Measurements from ENCODE around the gene LIX1L. TPM values are rescaled to one million over a fixed set of nuclear protein-coding genes. Genes with fewer than 3 reads are reported as not detected.

LIX1L gene
- total and polyA plus RNA-seq, 2 of the 4 experiments (the other 2 are of a cell fraction), result 14.7 to 28.8 TPM

DNA sequence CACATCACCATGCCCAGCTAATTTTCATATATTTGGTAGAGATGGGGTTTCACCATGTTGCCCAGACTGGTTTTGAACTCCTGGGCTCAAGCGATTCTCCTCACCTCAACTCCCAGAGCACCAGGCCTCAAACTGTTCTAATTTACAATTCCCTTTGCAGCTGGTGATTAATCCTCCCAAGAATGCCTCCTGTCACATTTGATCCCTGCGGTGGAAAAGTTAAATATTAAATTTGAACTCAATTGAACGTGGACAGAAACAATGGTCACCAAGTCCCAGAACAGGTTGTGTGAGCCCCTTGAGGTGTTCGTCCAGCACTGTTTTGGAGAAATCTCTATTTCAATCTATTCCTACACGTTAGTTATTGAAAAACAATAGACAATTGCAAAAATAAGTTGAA lies 70.2 kb downstream of the LIX1L start:
- in situ Hi-C loops (cut with MboI; ENCODE audit: low sequenced_read_pairs), result no loop called here
- Histone ChIP-seq H4K91ac (ENCODE audit: insufficient read depth, low read depth, low read length) (no peak overlapping the region), H3K56ac (ENCODE audit: extremely low read depth, insufficient read depth, low read length) (no peak overlapping the region), H2AK5ac (ENCODE audit: low read depth, low read length) (no peak overlapping the region), H2AK9ac (replicated peaks; ENCODE audit: low read depth, low read length, poor library complexity) (no peak overlapping the region), H3K79me1 (ENCODE audit: low read depth in 1 of 2, low read length in 2 of 2) (no peaks in the 10 kb centered on the region), H2BK120ac (ENCODE audit: low read depth, low read length) (no peak overlapping the region), H4K5ac (ENCODE audit: low read depth, low read length) (no peak overlapping the region), H3K27ac (ENCODE audit: insufficient read depth, low read length) (no peak overlapping the region), H3K14ac (replicated peaks; ENCODE audit: low read depth, low read length) (no peak overlapping the region), H3K4me2 (ENCODE audit: low read depth, low read length) (no peak overlapping the region), H3K27me3 (ENCODE audit: control insufficient read depth, insufficient read depth, low read length) (peaks cover 2% of the 10 kb centered on the region; the same call in 1 of the 2 replicates), H3K36me3 (ENCODE audit: control insufficient read depth, insufficient read depth, low read length) (no peaks in the 10 kb centered on the region), H2BK15ac (ENCODE audit: low read depth, low read length) (no peak overlapping the region), H4K20me1 (ENCODE audit: insufficient read depth, low read length) (no peaks in the 10 kb centered on the region), H3K4me3 (ENCODE audit: insufficient read depth, low read depth, low read length) (no peak overlapping the region), H3K9ac (ENCODE audit: low read depth, low read length) (no peak overlapping the region), H3K9me1 (ENCODE audit: insufficient read depth, low read length) (peaks cover 7% of the 10 kb centered on the region; the same call in 1 of the 2 replicates), H3K4me1 (ENCODE audit: control insufficient read depth, insufficient read depth, low read length) (peaks cover 12% of the 10 kb centered on the region), H3K23ac (ENCODE audit: low read depth, low read length) (no peak overlapping the region), H2BK20ac (ENCODE audit: low read depth, low read length) (no peak overlapping the region), H2BK5ac (ENCODE audit: low read depth, low read length, poor library complexity, severe bottlenecking) (no peak overlapping the region), H2AFZ (replicated peaks; ENCODE audit: low read length, poor library complexity) (no peak overlapping the region), H4K8ac (ENCODE audit: low read depth in 2 of 2, low read length in 2 of 2) (no peak overlapping the region), H3K4ac (ENCODE audit: low read depth, low read length) (no peak overlapping the region), H3K18ac (ENCODE audit: low read depth, low read length) (no peak overlapping the region), H3K9me3 (ENCODE audit: control insufficient read depth, insufficient read depth, low read length) (no peaks in the 10 kb centered on the region)
- no peak for ATAC-seq (ENCODE audit: low read depth)
- dilution Hi-C loops (cut with HindIII; ENCODE audit: low sequenced_read_pairs, unreplicated experiment), result no loop called here
- no TSS peak for BruUV-seq (replicated peaks)
- DNase-seq, result no peak
- ChIA-PET POLR2A (ENCODE audit: unreplicated experiment) (no interaction called here), CTCF (no interaction called here)
- TF ChIP-seq RCOR1 (IDR thresholded peaks at IDR 0.05; ENCODE audit: insufficient replicate concordance, low read length), result no peak
- TF ChIP-seq, protein P1, sequence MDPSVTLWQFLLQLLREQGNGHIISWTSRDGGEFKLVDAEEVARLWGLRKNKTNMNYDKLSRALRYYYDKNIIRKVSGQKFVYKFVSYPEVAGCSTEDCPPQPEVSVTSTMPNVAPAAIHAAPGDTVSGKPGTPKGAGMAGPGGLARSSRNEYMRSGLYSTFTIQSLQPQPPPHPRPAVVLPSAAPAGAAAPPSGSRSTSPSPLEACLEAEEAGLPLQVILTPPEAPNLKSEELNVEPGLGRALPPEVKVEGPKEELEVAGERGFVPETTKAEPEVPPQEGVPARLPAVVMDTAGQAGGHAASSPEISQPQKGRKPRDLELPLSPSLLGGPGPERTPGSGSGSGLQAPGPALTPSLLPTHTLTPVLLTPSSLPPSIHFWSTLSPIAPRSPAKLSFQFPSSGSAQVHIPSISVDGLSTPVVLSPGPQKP (IDR thresholded peaks at IDR 0.05; ENCODE audit: borderline replicate concordance, low read depth, low read length), result no peak
- TF ChIP-seq MAFK (IDR thresholded peaks at IDR 0.05; ENCODE audit: low read depth, low read length), result no peak
- no peak for TF ChIP-seq CHD1 (IDR thresholded peaks at IDR 0.05; ENCODE audit: low read depth, low read length)
- no peak for TF ChIP-seq RFX5 (IDR thresholded peaks at IDR 0.05; ENCODE audit: low read depth, low read length)
- no peak for TF ChIP-seq MAZ (IDR thresholded peaks at IDR 0.05; ENCODE audit: borderline replicate concordance, low read depth, low read length)
- TF ChIP-seq NFE2L2 (IDR thresholded peaks at IDR 0.05; ENCODE audit: low read depth, low read length), result no peak
- TF ChIP-seq BHLHE40 (IDR thresholded peaks at IDR 0.05; ENCODE audit: low read depth, low read length), result no peak
- TF ChIP-seq, protein P2, sequence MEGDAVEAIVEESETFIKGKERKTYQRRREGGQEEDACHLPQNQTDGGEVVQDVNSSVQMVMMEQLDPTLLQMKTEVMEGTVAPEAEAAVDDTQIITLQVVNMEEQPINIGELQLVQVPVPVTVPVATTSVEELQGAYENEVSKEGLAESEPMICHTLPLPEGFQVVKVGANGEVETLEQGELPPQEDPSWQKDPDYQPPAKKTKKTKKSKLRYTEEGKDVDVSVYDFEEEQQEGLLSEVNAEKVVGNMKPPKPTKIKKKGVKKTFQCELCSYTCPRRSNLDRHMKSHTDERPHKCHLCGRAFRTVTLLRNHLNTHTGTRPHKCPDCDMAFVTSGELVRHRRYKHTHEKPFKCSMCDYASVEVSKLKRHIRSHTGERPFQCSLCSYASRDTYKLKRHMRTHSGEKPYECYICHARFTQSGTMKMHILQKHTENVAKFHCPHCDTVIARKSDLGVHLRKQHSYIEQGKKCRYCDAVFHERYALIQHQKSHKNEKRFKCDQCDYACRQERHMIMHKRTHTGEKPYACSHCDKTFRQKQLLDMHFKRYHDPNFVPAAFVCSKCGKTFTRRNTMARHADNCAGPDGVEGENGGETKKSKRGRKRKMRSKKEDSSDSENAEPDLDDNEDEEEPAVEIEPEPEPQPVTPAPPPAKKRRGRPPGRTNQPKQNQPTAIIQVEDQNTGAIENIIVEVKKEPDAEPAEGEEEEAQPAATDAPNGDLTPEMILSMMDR (conservative IDR thresholded peaks at IDR 0.05; ENCODE audit: low read depth, low read length), result no peak
- TF ChIP-seq CEBPB (IDR thresholded peaks at IDR 0.05; ENCODE audit: low read depth, low read length), result no peak
- TF ChIP-seq FOS (IDR thresholded peaks at IDR 0.05; ENCODE audit: low read depth, low read length), result no peak
- no peak for TF ChIP-seq SMC3 (IDR thresholded peaks at IDR 0.05; ENCODE audit: low read depth, low read length)
- no CpG with 5 or more reads among the region's 5 CpGs for WGBS, 2 experiments (ENCODE audit: extremely low coverage in 2 of 2, insufficient read length in 1 of 2)
- intact Hi-C loops (cut with micrococcal nuclease), result no loop called here

Measured in IMR-90 (cell line).